ENCODE data around the gene APCDD1L.
"Not testable (repeated sequence)": the region's sequence is repeated elsewhere in the genome, so short reads cannot be mapped to it uniquely, and the experiment has no call there.

Gene APCDD1L

GRCh38 chr20:58418949-58419748 lies 96.0 kb downstream of the APCDD1L start:
- no peak for DNase-seq (ENCODE audit: low read depth, low spot score)

- DNase-seq (ENCODE audit: low read depth, low spot score) = no peak
Observed at GRCh38 chr20:58417438-58417837, 97.8 kb downstream of the APCDD1L start.

- DNase-seq (ENCODE audit: low read depth, low spot score) = no peak
Observed at GRCh38 chr20:58416835-58417234, 98.4 kb downstream of the APCDD1L start.

- DNase-seq (ENCODE audit: low read depth, low spot score) = no peak
Observed at GRCh38 chr20:58416057-58416456, 99.1 kb downstream of the APCDD1L start.

GRCh38 chr20:58414786-58415185 lies 100.4 kb downstream of the APCDD1L start:
- DNase-seq (ENCODE audit: low read depth, low spot score) = not testable (repeated sequence)

GRCh38 chr20:58414216-58414615 lies 101.0 kb downstream of the APCDD1L start:
- not testable (repeated sequence) for DNase-seq (ENCODE audit: low read depth, low spot score)
